Bronchial epithelial cell (primary cell): ENCODE data around the gene HBEGF. TPM values are rescaled to one million over a fixed set of nuclear protein-coding genes. Genes with fewer than 3 reads are reported as not detected.
A peak's percentile ranks its signal among the peaks of the same experiment; 100 is the strongest.
"Not testable (repeated sequence)": the region's sequence is repeated elsewhere in the genome, so short reads cannot be mapped to it uniquely, and the experiment has no call there.

Source experiments
- DNase-seq: peaks from one replicate; pipeline ENCODE4 v3.0.0-alpha.2; 2010; ENCODE audit warnings: low read depth
- FAIRE-seq: peaks from 2 replicates; lab custom pipeline; 2011; peaks lifted over from hg19 to GRCh38; lab: Jason Lieb, UNC
- H3K27me3 ChIP-seq: 2 replicates; pipeline ENCODE4 v1.5.1; 2011; ENCODE audit warnings: low read length; ENCODE audit not compliant: control insufficient read depth, insufficient read depth
- H3K36me3 ChIP-seq: 2 replicates; pipeline ENCODE4 v1.5.1; 2011; ENCODE audit warnings: low read length; ENCODE audit not compliant: control insufficient read depth, insufficient read depth
- H3K4me3 ChIP-seq: 2 replicates; pipeline ENCODE4 v1.5.1; 2011; ENCODE audit warnings: mild to moderate bottlenecking, low read depth, low read length, control low read depth
- total RNA-seq: library from RNA; depleted of rRNA; stranded (reverse); fragments of >200 nt; gene quantifications from 2 replicates; pipeline ENCODE4 v1.2.1, GENCODE V29; 2014
- TF ChIP-seq, protein P1 (sequence below): IDR thresholded peaks from 2 replicates; pipeline ENCODE4 v1.5.1; 2011; ENCODE audit warnings: mild to moderate bottlenecking, moderate library complexity, low read length, control low read depth, inconsistent platforms; ENCODE audit not compliant: insufficient read depth, severe bottlenecking

Gene HBEGF
- total RNA-seq, 1 donor from 2014 or later, result 76.6 TPM

DNA sequence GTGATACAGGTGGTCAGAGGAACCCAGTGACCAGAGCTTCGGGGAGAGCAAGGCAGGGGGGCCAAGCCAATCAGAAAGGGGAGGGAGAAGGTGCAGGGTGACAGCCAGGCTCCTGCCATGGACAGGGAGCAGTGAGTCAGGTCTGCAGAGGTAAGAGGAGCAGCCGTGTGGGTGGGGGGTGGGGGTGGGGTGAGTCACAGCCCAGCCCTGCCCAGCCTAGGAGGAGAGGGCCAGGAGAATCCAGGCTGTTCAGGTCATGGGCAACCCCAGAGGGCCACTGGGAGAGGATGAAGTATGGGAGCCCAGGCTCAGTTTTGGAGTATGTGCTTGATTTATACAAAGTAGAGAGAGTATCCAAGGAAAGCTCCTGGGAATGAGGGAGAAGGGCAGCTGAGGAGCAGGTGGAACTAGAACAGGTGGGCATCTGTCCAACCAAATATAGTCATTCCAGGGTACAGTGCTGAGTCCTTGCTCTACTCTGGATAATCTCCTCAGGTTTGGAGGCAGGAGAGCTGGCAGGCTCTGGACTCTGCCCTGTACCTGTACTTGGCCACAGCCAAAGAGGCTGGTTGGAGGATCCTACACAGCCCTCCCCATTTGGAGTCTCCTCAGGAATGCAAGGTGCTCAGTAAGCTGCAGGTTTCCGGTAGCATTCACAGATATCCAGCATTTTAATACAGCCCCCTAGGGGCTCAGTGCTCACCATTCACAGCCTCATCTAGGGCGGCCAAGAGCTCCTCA, 1.6 kb downstream of the HBEGF start:
- no peak for FAIRE-seq
- DNase-seq, result peak; percentile 81
- no peaks in the 10 kb centered on the region for H3K27me3 ChIP-seq
- TF ChIP-seq, protein P1, sequence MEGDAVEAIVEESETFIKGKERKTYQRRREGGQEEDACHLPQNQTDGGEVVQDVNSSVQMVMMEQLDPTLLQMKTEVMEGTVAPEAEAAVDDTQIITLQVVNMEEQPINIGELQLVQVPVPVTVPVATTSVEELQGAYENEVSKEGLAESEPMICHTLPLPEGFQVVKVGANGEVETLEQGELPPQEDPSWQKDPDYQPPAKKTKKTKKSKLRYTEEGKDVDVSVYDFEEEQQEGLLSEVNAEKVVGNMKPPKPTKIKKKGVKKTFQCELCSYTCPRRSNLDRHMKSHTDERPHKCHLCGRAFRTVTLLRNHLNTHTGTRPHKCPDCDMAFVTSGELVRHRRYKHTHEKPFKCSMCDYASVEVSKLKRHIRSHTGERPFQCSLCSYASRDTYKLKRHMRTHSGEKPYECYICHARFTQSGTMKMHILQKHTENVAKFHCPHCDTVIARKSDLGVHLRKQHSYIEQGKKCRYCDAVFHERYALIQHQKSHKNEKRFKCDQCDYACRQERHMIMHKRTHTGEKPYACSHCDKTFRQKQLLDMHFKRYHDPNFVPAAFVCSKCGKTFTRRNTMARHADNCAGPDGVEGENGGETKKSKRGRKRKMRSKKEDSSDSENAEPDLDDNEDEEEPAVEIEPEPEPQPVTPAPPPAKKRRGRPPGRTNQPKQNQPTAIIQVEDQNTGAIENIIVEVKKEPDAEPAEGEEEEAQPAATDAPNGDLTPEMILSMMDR, result peak; percentile 14
- peak overlapping the region; percentile 72 for H3K4me3 ChIP-seq
- peaks cover 29% of the 10 kb centered on the region for H3K36me3 ChIP-seq

DNA sequence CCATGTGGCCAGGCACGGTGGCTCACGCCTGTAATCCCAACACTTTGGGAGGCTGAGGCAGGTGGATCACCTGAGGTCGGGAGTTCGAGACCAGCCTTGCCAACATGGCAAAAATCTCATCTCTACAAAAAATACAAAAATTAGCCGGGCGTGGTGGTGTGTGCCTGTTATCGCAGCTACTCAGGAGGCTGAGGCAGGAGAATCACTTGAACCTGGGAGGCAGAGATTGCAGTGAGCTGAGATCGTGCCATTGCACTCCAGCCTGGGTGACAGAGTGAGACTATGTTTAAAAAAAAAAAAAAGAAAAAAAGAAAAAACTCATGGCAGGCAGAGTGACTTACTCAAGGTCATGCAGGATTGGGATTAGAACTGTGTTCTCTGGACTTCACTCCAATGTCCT, 2.6 kb downstream of the HBEGF start:
- not testable (repeated sequence) for H3K27me3 ChIP-seq, FAIRE-seq, H3K4me3 ChIP-seq, DNase-seq
- peaks cover 33% of the 10 kb centered on the region for H3K36me3 ChIP-seq

DNA sequence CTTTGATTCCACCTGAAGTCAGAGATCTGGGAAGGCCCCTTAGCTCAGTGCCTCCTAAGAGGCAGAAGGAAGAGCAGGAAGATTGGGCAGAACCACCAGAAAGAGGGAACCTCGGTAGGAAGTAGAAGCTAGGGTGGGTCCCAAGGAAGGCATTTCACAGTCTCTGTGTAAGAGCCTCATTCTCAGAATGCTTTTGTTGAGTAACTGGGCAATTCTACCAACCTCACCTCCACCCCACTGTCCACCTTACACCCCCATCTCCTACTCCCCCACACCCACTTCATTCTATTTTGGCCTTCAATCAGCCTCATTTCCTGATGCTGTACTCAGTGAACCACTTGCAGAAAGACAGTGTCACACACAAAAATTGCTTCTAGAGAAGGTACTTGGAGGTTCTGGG, 3.5 kb downstream of the HBEGF start:
- no peaks in the 10 kb centered on the region for H3K27me3 ChIP-seq
- DNase-seq (no peak), FAIRE-seq (no peak)
- peaks cover 36% of the 10 kb centered on the region for H3K36me3 ChIP-seq
- H3K4me3 ChIP-seq, result no peak overlapping the region
- TF ChIP-seq, protein P1, result no peak

DNA sequence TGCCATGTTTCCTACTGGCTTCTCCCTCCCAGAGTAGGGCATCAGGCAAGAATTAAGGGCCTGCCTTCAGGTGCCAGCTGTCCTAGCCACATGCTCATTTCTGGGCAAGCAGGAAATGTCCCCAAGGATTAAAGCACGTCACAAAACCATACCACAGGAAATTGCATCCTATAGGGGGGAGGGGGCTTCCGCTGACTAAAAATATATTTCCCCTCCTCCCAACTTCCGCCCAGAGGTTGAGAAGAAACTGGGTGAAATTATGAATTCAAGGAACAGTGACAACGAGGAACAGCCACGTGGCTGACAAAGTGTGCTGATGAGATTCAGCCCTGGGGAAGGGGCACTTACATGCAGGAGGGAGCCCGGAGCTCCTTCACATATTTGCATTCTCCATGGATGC, 4.1 kb downstream of the HBEGF start:
- H3K4me3 ChIP-seq, result no peak overlapping the region
- peaks cover 42% of the 10 kb centered on the region for H3K36me3 ChIP-seq
- FAIRE-seq (no peak), DNase-seq (no peak)
- H3K27me3 ChIP-seq, result no peaks in the 10 kb centered on the region
- TF ChIP-seq, protein P1, result no peak

DNA sequence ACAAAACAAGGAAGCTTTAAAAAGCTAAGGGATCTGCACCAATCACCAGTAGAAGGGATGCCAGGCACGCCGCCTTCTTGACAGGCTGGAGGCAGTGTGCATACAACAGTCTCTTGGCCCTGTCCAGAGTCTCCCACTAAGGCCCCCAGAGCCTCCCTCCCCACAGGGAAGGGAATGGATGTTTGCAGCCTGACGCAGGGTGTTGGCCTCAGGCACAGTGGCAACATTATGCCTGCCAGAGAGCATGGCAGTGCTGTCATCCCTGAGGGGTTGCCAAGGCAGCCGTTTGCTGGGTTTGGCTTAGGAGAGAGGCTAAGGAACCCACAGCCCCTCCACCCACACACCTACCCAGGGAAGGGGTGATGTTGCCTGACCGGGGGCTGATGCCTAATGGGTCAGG, 4.8 kb downstream of the HBEGF start:
- TF ChIP-seq, protein P1, result no peak
- DNase-seq (no peak), FAIRE-seq (no peak)
- Histone ChIP-seq H3K4me3 (no peak overlapping the region), H3K27me3 (no peaks in the 10 kb centered on the region), H3K36me3 (peaks cover 45% of the 10 kb centered on the region)

DNA sequence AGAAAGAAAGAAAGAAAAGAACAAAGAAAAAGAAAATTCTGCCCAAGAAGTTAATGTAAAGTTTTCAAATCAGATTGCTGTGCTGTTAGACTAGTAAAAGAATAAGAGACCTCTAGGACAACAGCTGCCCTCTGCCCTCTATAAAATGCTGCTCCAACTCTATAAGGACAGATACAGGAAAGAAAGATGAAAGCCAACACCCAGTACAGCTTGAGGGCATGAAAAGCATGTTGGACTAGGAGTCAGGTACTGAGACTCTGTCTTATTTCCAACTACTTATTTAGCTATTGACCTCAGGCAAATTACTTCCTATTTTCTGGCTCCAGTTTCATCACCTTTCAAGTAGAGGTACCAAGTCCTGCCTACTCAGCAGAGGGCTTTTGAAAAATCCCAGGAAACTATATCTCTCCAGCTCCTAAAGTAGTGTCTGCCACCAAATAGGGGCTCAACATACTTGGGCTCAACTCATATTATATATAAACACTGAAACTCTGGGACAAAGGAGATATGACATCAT, 5.7 kb downstream of the HBEGF start:
- H3K4me3 ChIP-seq, result no peak overlapping the region
- FAIRE-seq, result no peak
- TF ChIP-seq, protein P1, result no peak
- no peak for DNase-seq
- no peaks in the 10 kb centered on the region for H3K27me3 ChIP-seq
- peaks cover 54% of the 10 kb centered on the region for H3K36me3 ChIP-seq
